H9 (cell line): ENCODE measurements around the gene GRM1. TPM values are rescaled to one million over a fixed set of nuclear protein-coding genes. Genes with fewer than 3 reads are reported as not detected.

Experiments
- DNase-seq: peaks from one replicate; pipeline ENCODE4 v3.0.0-alpha.2; 2017
- H2AFZ ChIP-seq: one replicate; pipeline ENCODE4 v1.6.1; 2013; ENCODE audit warnings: mild to moderate bottlenecking, low read length, control low read depth, moderate library complexity
- H2AK5ac ChIP-seq: 2 replicates; pipeline ENCODE4 v1.6.1; 2013; ENCODE audit warnings: low read length, control low read depth, mixed read lengths; ENCODE audit not compliant: insufficient read length
- H2BK120ac ChIP-seq: one replicate; pipeline ENCODE4 v1.6.1; 2013; ENCODE audit warnings: low read depth, mild to moderate bottlenecking, low read length, control low read depth, inconsistent platforms; ENCODE audit not compliant: poor library complexity, severe bottlenecking
- H2BK12ac ChIP-seq: 2 replicates; pipeline ENCODE4 v1.6.1; 2013; ENCODE audit warnings: low read length, control low read depth, mixed read lengths, low read depth; ENCODE audit not compliant: insufficient read length
- H2BK15ac ChIP-seq: 2 replicates; pipeline ENCODE4 v1.6.1; 2013; ENCODE audit warnings: low read depth, low read length, control low read depth
- H2BK20ac ChIP-seq: one replicate; pipeline ENCODE4 v1.6.1; 2013; ENCODE audit warnings: low read depth, mild to moderate bottlenecking, low read length, control low read depth, inconsistent platforms; ENCODE audit not compliant: poor library complexity, severe bottlenecking
- H2BK5ac ChIP-seq: 2 replicates; pipeline ENCODE4 v1.6.1; 2013; ENCODE audit warnings: low read length, control low read depth, mixed read lengths; ENCODE audit not compliant: insufficient read length
- H3K14ac ChIP-seq: 2 replicates; pipeline ENCODE4 v1.6.1; 2013; ENCODE audit warnings: low read length, control low read depth; ENCODE audit not compliant: insufficient read depth
- H3K18ac ChIP-seq: 2 replicates; pipeline ENCODE4 v1.6.1; 2013; ENCODE audit warnings: low read depth, mild to moderate bottlenecking, mixed read lengths, low read length, control low read depth; ENCODE audit not compliant: insufficient read length
- H3K23ac ChIP-seq: 2 replicates; pipeline ENCODE4 v1.6.1; 2013; ENCODE audit warnings: low read length, control low read depth, mixed read lengths, low read depth; ENCODE audit not compliant: insufficient read length
- H3K23me2 ChIP-seq: 2 replicates; pipeline ENCODE4 v1.6.1; 2013; ENCODE audit warnings: low read depth, mild to moderate bottlenecking, mixed read lengths, low read length, control low read depth; ENCODE audit not compliant: insufficient read length, poor library complexity, severe bottlenecking
- H3K27ac ChIP-seq: 2 replicates; pipeline ENCODE4 v1.5.1; 2013; ENCODE audit warnings: low read length, control low read depth, mixed read lengths, low read depth; ENCODE audit not compliant: insufficient read length
- H3K27me3 ChIP-seq: 2 replicates; pipeline ENCODE4 v1.6.1; 2013; ENCODE audit warnings: low read length, control low read depth, inconsistent platforms; ENCODE audit not compliant: insufficient read depth
- H3K4ac ChIP-seq: 2 replicates; pipeline ENCODE4 v1.6.1; 2013; ENCODE audit warnings: low read depth, mild to moderate bottlenecking, control low read depth, inconsistent platforms, low read length, moderate library complexity
- H3K4me1 ChIP-seq: 2 replicates; pipeline ENCODE4 v1.6.1; 2013; ENCODE audit warnings: low read length, control low read depth, inconsistent platforms; ENCODE audit not compliant: insufficient read depth
- H3K4me2 ChIP-seq: 2 replicates; pipeline ENCODE4 v1.6.1; 2013; ENCODE audit warnings: low read length, control low read depth, mixed read lengths; ENCODE audit not compliant: insufficient read length, insufficient read depth
- H3K56ac ChIP-seq: 2 replicates; pipeline ENCODE4 v1.6.1; 2013; ENCODE audit warnings: low read depth, mild to moderate bottlenecking, mixed read lengths, low read length, control low read depth; ENCODE audit not compliant: insufficient read length
- H3K79me1 ChIP-seq: 2 replicates; pipeline ENCODE4 v1.6.1; 2013; ENCODE audit warnings: low read depth, mild to moderate bottlenecking, moderate library complexity, low read length, control low read depth, inconsistent platforms; ENCODE audit not compliant: insufficient read depth, poor library complexity, severe bottlenecking
- H3K79me2 ChIP-seq: 2 replicates; pipeline ENCODE4 v1.6.1; 2013; ENCODE audit warnings: low read length, control low read depth, inconsistent platforms; ENCODE audit not compliant: insufficient read depth
- H3K9ac ChIP-seq: 2 replicates; pipeline ENCODE4 v1.6.1; 2013; ENCODE audit warnings: low read length, control low read depth, mixed read lengths; ENCODE audit not compliant: insufficient read length; ENCODE audit errors: extremely low read depth
- H3K9me3 ChIP-seq: one replicate; pipeline ENCODE4 v1.6.1; 2013; ENCODE audit warnings: low read depth, low read length, inconsistent platforms; ENCODE audit not compliant: control insufficient read depth
- H3T11ph ChIP-seq: one replicate; pipeline ENCODE4 v1.6.1; 2013; ENCODE audit warnings: mild to moderate bottlenecking, low read length, control low read depth, inconsistent platforms
- H4K20me1 ChIP-seq: one replicate; pipeline ENCODE4 v1.6.1; 2013; ENCODE audit not compliant: control insufficient read depth, insufficient read length, insufficient read depth
- H4K5ac ChIP-seq: 2 replicates; pipeline ENCODE4 v1.6.1; 2013; ENCODE audit warnings: low read depth, mild to moderate bottlenecking, mixed read lengths, low read length, control low read depth; ENCODE audit not compliant: insufficient read length
- H4K8ac ChIP-seq: replicated peaks from 2 replicates; pipeline ENCODE4 v1.6.1; 2013; ENCODE audit warnings: low read length, control low read depth, mixed read lengths, low read depth; ENCODE audit not compliant: insufficient read length
- H4K91ac ChIP-seq: 2 replicates; pipeline ENCODE4 v1.6.1; 2013; ENCODE audit warnings: low read depth, mild to moderate bottlenecking, moderate library complexity, mixed read lengths, low read length, control low read depth; ENCODE audit not compliant: insufficient read length
- H3K27ac Mint-ChIP-seq, 3 experiments: 2 replicates in 2 of 3; 3 replicates in 1 of 3; pipeline ENCODE4 v1.8.0; 2020 to 2021; ENCODE audit warnings: mixed read lengths in 3 of 3, mild to moderate bottlenecking in 1 of 3, moderate library complexity in 1 of 3
- H3K27me3 Mint-ChIP-seq: 2 replicates; pipeline ENCODE4 v1.8.0; 2021; ENCODE audit warnings: low read depth, mild to moderate bottlenecking, moderate library complexity, mixed read lengths
- H3K36me3 Mint-ChIP-seq, 3 experiments: 2 replicates in 2 of 3; 3 replicates in 1 of 3; pipeline ENCODE4 v1.8.0; 2020 to 2021; ENCODE audit warnings: low read depth in 3 of 3, mixed read lengths in 3 of 3; ENCODE audit not compliant: insufficient read depth in 1 of 3
- H3K4me1 Mint-ChIP-seq, 2 experiments: 2 replicates each; pipeline ENCODE4 v1.8.0; 2020; ENCODE audit warnings: mixed read lengths in 2 of 2
- H3K4me3 Mint-ChIP-seq, 2 experiments: 2 replicates in 1 of 2; 3 replicates in 1 of 2; pipeline ENCODE4 v1.8.0; 2020 to 2021; ENCODE audit warnings: mild to moderate bottlenecking in 2 of 2, mixed read lengths in 2 of 2, moderate library complexity in 1 of 2
- H3K9me3 Mint-ChIP-seq, 2 experiments: 2 replicates in 1 of 2; 3 replicates in 1 of 2; pipeline ENCODE4 v1.8.0; 2020; ENCODE audit warnings: mild to moderate bottlenecking in 2 of 2, mixed read lengths in 2 of 2, moderate library complexity in 1 of 2
- WGBS: extraction: QIAGEN DNeasy Blood & Tissue Kit; methylation state at CpG from one replicate; pipeline ENCODE4 v1.1.7; 2013; ENCODE audit warnings: missing lambda C conversion rate, low lambda C conversion rate, mixed read lengths; ENCODE audit not compliant: insufficient read length; ENCODE audit errors: extremely low coverage; 5-methylcytosine and 5-hydroxymethylcytosine counted together
- total RNA-seq: library from RNA; stranded (reverse); gene quantifications from 2 replicates; pipeline ENCODE4 v1.2.1, GENCODE V29; 2021
- TF ChIP-seq, protein P1 (sequence below): fragments of 200-600 bp; sonication (generic); conservative IDR thresholded peaks from 3 replicates; pipeline ENCODE4 v1.8.0; 2021; ENCODE audit warnings: antibody characterized with exemption, mild to moderate bottlenecking

The GRM1 gene
- total RNA-seq, 1 experiment from 2014 or later = 0.39 TPM

DNA sequence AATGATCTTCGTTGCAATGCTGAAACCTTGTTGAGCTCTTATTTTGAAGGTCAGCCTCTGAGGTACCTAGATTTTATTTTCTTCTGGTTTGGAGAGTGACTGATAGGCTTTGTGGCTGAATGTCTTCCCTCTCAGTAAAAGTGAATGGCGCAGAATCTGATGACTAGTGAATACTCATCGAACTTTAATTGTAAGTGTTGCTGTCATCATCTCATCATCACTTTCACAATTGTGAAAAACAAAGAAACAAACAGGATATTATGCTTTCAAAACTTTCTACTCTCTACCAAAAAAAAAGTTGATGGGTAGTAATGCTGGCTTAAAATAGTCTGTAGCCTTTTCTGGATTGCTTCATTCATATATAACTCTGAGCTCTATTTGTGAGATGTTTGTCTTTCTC, 275.3 kb downstream of the GRM1 start:
- Histone ChIP-seq H3K23ac (no peak overlapping the region), H3K27me3 (no peaks in the 10 kb centered on the region), H2BK5ac (no peak overlapping the region), H4K20me1 (no peaks in the 10 kb centered on the region), H3K9ac (no peak overlapping the region), H3K23me2 (no peaks in the 10 kb centered on the region), H2BK120ac (no peak overlapping the region), H3K27ac (no peak overlapping the region), H3K56ac (no peak overlapping the region), H3K4me1 (no peaks in the 10 kb centered on the region), H2AK5ac (no peak overlapping the region), H3K9me3 (no peaks in the 10 kb centered on the region), H4K8ac (no peak overlapping the region), H3K79me2 (no peaks in the 10 kb centered on the region; the same call in 1 of the 2 replicates), H2BK20ac (no peak overlapping the region), H3T11ph (no peak overlapping the region), H3K14ac (no peak overlapping the region), H4K91ac (no peak overlapping the region), H3K18ac (no peak overlapping the region), H3K4ac (no peak overlapping the region), H3K79me1 (no peaks in the 10 kb centered on the region), H3K4me2 (no peak overlapping the region), H4K5ac (no peak overlapping the region), H2BK12ac (no peak overlapping the region), H2BK15ac (no peak overlapping the region), H2AFZ (no peak overlapping the region)
- Mint-ChIP-seq H3K4me3 (no peak overlapping the region), H3K4me1 (peaks cover 0 to 7% of the 10 kb centered on the region in 2 experiments; a peak in 2 of 4 replicates), H3K27me3 (no peaks in the 10 kb centered on the region; the same call in 1 of the 2 replicates), H3K36me3 (no peaks in the 10 kb centered on the region; a peak in 1 of 7 replicates), H3K27ac (no peak overlapping the region), H3K9me3 (no peaks in the 10 kb centered on the region)
- TF ChIP-seq, protein P1, sequence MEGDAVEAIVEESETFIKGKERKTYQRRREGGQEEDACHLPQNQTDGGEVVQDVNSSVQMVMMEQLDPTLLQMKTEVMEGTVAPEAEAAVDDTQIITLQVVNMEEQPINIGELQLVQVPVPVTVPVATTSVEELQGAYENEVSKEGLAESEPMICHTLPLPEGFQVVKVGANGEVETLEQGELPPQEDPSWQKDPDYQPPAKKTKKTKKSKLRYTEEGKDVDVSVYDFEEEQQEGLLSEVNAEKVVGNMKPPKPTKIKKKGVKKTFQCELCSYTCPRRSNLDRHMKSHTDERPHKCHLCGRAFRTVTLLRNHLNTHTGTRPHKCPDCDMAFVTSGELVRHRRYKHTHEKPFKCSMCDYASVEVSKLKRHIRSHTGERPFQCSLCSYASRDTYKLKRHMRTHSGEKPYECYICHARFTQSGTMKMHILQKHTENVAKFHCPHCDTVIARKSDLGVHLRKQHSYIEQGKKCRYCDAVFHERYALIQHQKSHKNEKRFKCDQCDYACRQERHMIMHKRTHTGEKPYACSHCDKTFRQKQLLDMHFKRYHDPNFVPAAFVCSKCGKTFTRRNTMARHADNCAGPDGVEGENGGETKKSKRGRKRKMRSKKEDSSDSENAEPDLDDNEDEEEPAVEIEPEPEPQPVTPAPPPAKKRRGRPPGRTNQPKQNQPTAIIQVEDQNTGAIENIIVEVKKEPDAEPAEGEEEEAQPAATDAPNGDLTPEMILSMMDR = no peak
- no peak for DNase-seq
- WGBS = no CpG with 5 or more reads among the region's 3 CpGs
